ENCODE data around the gene PLEKHO1. TPM values are rescaled to one million over a fixed set of nuclear protein-coding genes. Genes with fewer than 3 reads are reported as not detected.
A peak's percentile ranks its signal among the peaks of the same experiment; 100 is the strongest.
"Not testable (repeated sequence)": the region's sequence is repeated elsewhere in the genome, so short reads cannot be mapped to it uniquely, and the experiment has no call there.

The PLEKHO1 gene
- total and polyA plus RNA-seq, 9 donors: 64.6 to 100 (median 90.9) TPM

GRCh38 chr1:150168960-150169601 lies 19.4 kb downstream of the PLEKHO1 start:
- DNase-seq: peak; percentile 63

GRCh38 chr1:150171801-150172200 lies 22.1 kb downstream of the PLEKHO1 start:
- no peak for DNase-seq
- no peaks in the 10 kb centered on the region for H3K36me3 ChIP-seq (ENCODE audit: control insufficient read depth, insufficient read depth, low read length)
- H3K9me3 ChIP-seq (replicated peaks; ENCODE audit: control insufficient read depth, low read depth, low read length): no peaks in the 10 kb centered on the region
- H3K27me3 ChIP-seq (ENCODE audit: control insufficient read depth, insufficient read depth, low read length): no peaks in the 10 kb centered on the region
- WGBS (ENCODE audit: insufficient coverage): 76% methylated on average over 1 of the region's 2 CpGs
- no peak overlapping the region for H3K4me3 ChIP-seq (ENCODE audit: low read length)
- H3K27ac ChIP-seq (ENCODE audit: low read length): no peak overlapping the region
- H3K4me1 ChIP-seq (ENCODE audit: control insufficient read depth, insufficient read depth, low read length): peaks cover 4% of the 10 kb centered on the region

More at GRCh38 chr1:150168960-150169601, 19.4 kb downstream of the PLEKHO1 start:
- Histone ChIP-seq H3K4me1 (ENCODE audit: control insufficient read depth, insufficient read depth, low read length) (peaks cover 8% of the 10 kb centered on the region), H3K9me3 (replicated peaks; ENCODE audit: control insufficient read depth, low read depth, low read length) (no peaks in the 10 kb centered on the region), H3K36me3 (ENCODE audit: control insufficient read depth, insufficient read depth, low read length) (no peaks in the 10 kb centered on the region), H3K27ac (ENCODE audit: low read length) (no peak overlapping the region), H3K4me3 (ENCODE audit: low read length) (no peak overlapping the region), H3K27me3 (ENCODE audit: control insufficient read depth, insufficient read depth, low read length) (no peaks in the 10 kb centered on the region)
- WGBS (ENCODE audit: insufficient coverage): 13% methylated on average over 2 of the region's 6 CpGs

- Histone ChIP-seq H3K9me3 (replicated peaks; ENCODE audit: control insufficient read depth, low read depth, low read length) (no peaks in the 10 kb centered on the region), H3K27me3 (ENCODE audit: control insufficient read depth, insufficient read depth, low read length) (no peaks in the 10 kb centered on the region), H3K36me3 (ENCODE audit: control insufficient read depth, insufficient read depth, low read length) (no peaks in the 10 kb centered on the region), H3K27ac (ENCODE audit: low read length) (no peak overlapping the region), H3K4me3 (ENCODE audit: low read length) (no peak overlapping the region), H3K4me1 (ENCODE audit: control insufficient read depth, insufficient read depth, low read length) (peaks cover 4% of the 10 kb centered on the region)
- DNase-seq: no peak
- WGBS (ENCODE audit: insufficient coverage): 44% methylated on average over 4 of the region's 7 CpGs
These were observed 23.4 kb downstream of the PLEKHO1 start for GRCh38 chr1:150173141-150173585.

- H3K27ac ChIP-seq (ENCODE audit: low read length): no peak overlapping the region
- WGBS (ENCODE audit: insufficient coverage): no CpG with 5 or more reads among the region's 3 CpGs
- no peaks in the 10 kb centered on the region for H3K27me3 ChIP-seq (ENCODE audit: control insufficient read depth, insufficient read depth, low read length)
- DNase-seq: peak; percentile 63
- H3K4me3 ChIP-seq (ENCODE audit: low read length): no peak overlapping the region
- H3K9me3 ChIP-seq (replicated peaks; ENCODE audit: control insufficient read depth, low read depth, low read length): no peaks in the 10 kb centered on the region
- H3K36me3 ChIP-seq (ENCODE audit: control insufficient read depth, insufficient read depth, low read length): no peaks in the 10 kb centered on the region
- no peaks in the 10 kb centered on the region for H3K4me1 ChIP-seq (ENCODE audit: control insufficient read depth, insufficient read depth, low read length)
These were observed 26.9 kb downstream of the PLEKHO1 start for GRCh38 chr1:150176593-150176992.

- H3K36me3 ChIP-seq (ENCODE audit: control insufficient read depth, insufficient read depth, low read length): no peaks in the 10 kb centered on the region
- H3K27ac ChIP-seq (ENCODE audit: low read length): no peak overlapping the region
- DNase-seq: no peak
- H3K9me3 ChIP-seq (replicated peaks; ENCODE audit: control insufficient read depth, low read depth, low read length): no peaks in the 10 kb centered on the region
- no peaks in the 10 kb centered on the region for H3K4me1 ChIP-seq (ENCODE audit: control insufficient read depth, insufficient read depth, low read length)
- H3K27me3 ChIP-seq (ENCODE audit: control insufficient read depth, insufficient read depth, low read length): no peaks in the 10 kb centered on the region
- no peak overlapping the region for H3K4me3 ChIP-seq (ENCODE audit: low read length)
These were observed 28.8 kb downstream of the PLEKHO1 start for GRCh38 chr1:150178548-150178947.

- no peaks in the 10 kb centered on the region for H3K4me1 ChIP-seq (ENCODE audit: control insufficient read depth, insufficient read depth, low read length)
- no peaks in the 10 kb centered on the region for H3K27me3 ChIP-seq (ENCODE audit: control insufficient read depth, insufficient read depth, low read length)
- no peak for DNase-seq
- no peak overlapping the region for H3K4me3 ChIP-seq (ENCODE audit: low read length)
- H3K9me3 ChIP-seq (replicated peaks; ENCODE audit: control insufficient read depth, low read depth, low read length): no peaks in the 10 kb centered on the region
- no peaks in the 10 kb centered on the region for H3K36me3 ChIP-seq (ENCODE audit: control insufficient read depth, insufficient read depth, low read length)
- WGBS (ENCODE audit: insufficient coverage): 78% methylated on average over 5 of the region's 7 CpGs
- H3K27ac ChIP-seq (ENCODE audit: low read length): no peak overlapping the region
These were observed 30.2 kb downstream of the PLEKHO1 start for GRCh38 chr1:150179867-150180266.

GRCh38 chr1:150180474-150180873 lies 30.8 kb downstream of the PLEKHO1 start:
- Histone ChIP-seq H3K4me1 (ENCODE audit: control insufficient read depth, insufficient read depth, low read length) (no peaks in the 10 kb centered on the region), H3K4me3 (ENCODE audit: low read length) (no peak overlapping the region)
- 20% methylated on average over 2 of the region's 5 CpGs for WGBS (ENCODE audit: insufficient coverage)

GRCh38 chr1:150182247-150182646 lies 32.5 kb downstream of the PLEKHO1 start:
- Histone ChIP-seq H3K9me3 (replicated peaks; ENCODE audit: control insufficient read depth, low read depth, low read length) (no peaks in the 10 kb centered on the region), H3K36me3 (ENCODE audit: control insufficient read depth, insufficient read depth, low read length) (no peaks in the 10 kb centered on the region), H3K4me1 (ENCODE audit: control insufficient read depth, insufficient read depth, low read length) (no peaks in the 10 kb centered on the region), H3K27me3 (ENCODE audit: control insufficient read depth, insufficient read depth, low read length) (no peaks in the 10 kb centered on the region), H3K27ac (ENCODE audit: low read length) (no peak overlapping the region), H3K4me3 (ENCODE audit: low read length) (no peak overlapping the region)
- no peak for DNase-seq
- 80% methylated on average over 2 of the region's 11 CpGs for WGBS (ENCODE audit: insufficient coverage)

More at GRCh38 chr1:150180474-150180873, 30.8 kb downstream of the PLEKHO1 start:
- H3K9me3 ChIP-seq (replicated peaks; ENCODE audit: control insufficient read depth, low read depth, low read length): no peaks in the 10 kb centered on the region
- H3K27ac ChIP-seq (ENCODE audit: low read length): no peak overlapping the region
- H3K36me3 ChIP-seq (ENCODE audit: control insufficient read depth, insufficient read depth, low read length): no peaks in the 10 kb centered on the region
- DNase-seq: no peak
- no peaks in the 10 kb centered on the region for H3K27me3 ChIP-seq (ENCODE audit: control insufficient read depth, insufficient read depth, low read length)

GRCh38 chr1:150183061-150183460 lies 33.3 kb downstream of the PLEKHO1 start:
- Histone ChIP-seq H3K27me3 (ENCODE audit: control insufficient read depth, insufficient read depth, low read length) (no peaks in the 10 kb centered on the region), H3K9me3 (replicated peaks; ENCODE audit: control insufficient read depth, low read depth, low read length) (no peaks in the 10 kb centered on the region), H3K4me3 (ENCODE audit: low read length) (no peak overlapping the region), H3K27ac (ENCODE audit: low read length) (no peak overlapping the region), H3K4me1 (ENCODE audit: control insufficient read depth, insufficient read depth, low read length) (no peaks in the 10 kb centered on the region), H3K36me3 (ENCODE audit: control insufficient read depth, insufficient read depth, low read length) (no peaks in the 10 kb centered on the region)
- no CpG with 5 or more reads among the region's 3 CpGs for WGBS (ENCODE audit: insufficient coverage)
- no peak for DNase-seq

GRCh38 chr1:150185481-150185880 lies 35.8 kb downstream of the PLEKHO1 start:
- Histone ChIP-seq H3K4me3 (ENCODE audit: low read length) (no peak overlapping the region), H3K36me3 (ENCODE audit: control insufficient read depth, insufficient read depth, low read length) (no peaks in the 10 kb centered on the region), H3K27me3 (ENCODE audit: control insufficient read depth, insufficient read depth, low read length) (no peaks in the 10 kb centered on the region), H3K27ac (ENCODE audit: low read length) (no peak overlapping the region), H3K9me3 (replicated peaks; ENCODE audit: control insufficient read depth, low read depth, low read length) (no peaks in the 10 kb centered on the region), H3K4me1 (ENCODE audit: control insufficient read depth, insufficient read depth, low read length) (no peaks in the 10 kb centered on the region)
- 100% methylated on average over 1 of the region's 7 CpGs for WGBS (ENCODE audit: insufficient coverage)
- no peak for DNase-seq

- 81% methylated on average over 4 of the region's 7 CpGs for WGBS (ENCODE audit: insufficient coverage)
- H3K27ac ChIP-seq (ENCODE audit: low read length): peak overlapping the region; percentile 29
These were observed 36.7 kb downstream of the PLEKHO1 start for GRCh38 chr1:150186438-150186788.

More at GRCh38 chr1:150186438-150186788, 36.7 kb downstream of the PLEKHO1 start:
- H3K4me1 ChIP-seq (ENCODE audit: control insufficient read depth, insufficient read depth, low read length); H3K9me3 ChIP-seq (replicated peaks; ENCODE audit: control insufficient read depth, low read depth, low read length); H3K36me3 ChIP-seq (ENCODE audit: control insufficient read depth, insufficient read depth, low read length); DNase-seq; H3K4me3 ChIP-seq (ENCODE audit: low read length); H3K27me3 ChIP-seq (ENCODE audit: control insufficient read depth, insufficient read depth, low read length): not testable (repeated sequence)

All from muscle of leg (tissue), 11 donors.